ENCODE results near the gene TRIP10.

TRIP10 gene

DNA sequence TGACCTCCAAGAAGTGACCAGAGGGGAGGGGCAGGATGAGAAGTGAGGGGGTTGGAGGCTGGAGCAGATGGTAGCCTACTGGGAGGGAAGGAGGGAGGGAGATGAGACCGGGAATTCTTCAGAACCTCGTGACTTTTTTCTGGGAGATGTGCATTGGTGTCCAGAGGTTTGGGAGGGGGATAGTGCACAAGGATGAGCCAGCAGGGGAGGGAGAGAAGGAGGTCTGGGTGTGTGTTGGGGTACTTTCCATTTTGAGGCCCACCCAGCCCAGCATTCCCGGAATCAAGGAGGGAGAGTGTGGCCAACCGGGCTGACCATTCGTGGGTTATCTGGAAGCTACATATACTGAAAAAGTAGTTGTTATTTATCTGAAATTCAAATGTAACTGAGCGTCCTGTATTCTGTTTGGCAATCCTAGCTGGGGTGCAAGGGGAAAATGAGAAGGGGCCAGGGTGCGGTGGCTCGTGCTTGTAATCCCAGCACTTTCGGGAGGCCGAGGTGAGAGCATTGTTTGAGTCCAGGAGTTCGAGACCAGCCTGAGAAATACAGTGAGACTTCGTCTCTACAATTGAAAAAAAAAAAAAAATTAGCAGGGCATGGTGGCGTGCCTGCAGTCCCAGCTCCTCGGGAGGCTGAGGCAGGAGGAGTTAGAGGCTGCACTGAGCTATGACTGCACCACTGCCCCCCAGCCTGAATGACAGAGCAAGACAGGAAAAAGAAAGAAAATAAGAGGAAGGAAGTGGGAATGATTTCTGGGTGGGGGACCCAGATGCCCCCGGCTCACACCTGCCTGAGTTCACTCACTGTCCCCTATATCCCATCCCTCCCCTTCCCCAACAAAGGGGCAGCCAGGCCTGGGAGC, 14.6 kb upstream of the TRIP10 start:
- TF ChIP-seq, protein P1, sequence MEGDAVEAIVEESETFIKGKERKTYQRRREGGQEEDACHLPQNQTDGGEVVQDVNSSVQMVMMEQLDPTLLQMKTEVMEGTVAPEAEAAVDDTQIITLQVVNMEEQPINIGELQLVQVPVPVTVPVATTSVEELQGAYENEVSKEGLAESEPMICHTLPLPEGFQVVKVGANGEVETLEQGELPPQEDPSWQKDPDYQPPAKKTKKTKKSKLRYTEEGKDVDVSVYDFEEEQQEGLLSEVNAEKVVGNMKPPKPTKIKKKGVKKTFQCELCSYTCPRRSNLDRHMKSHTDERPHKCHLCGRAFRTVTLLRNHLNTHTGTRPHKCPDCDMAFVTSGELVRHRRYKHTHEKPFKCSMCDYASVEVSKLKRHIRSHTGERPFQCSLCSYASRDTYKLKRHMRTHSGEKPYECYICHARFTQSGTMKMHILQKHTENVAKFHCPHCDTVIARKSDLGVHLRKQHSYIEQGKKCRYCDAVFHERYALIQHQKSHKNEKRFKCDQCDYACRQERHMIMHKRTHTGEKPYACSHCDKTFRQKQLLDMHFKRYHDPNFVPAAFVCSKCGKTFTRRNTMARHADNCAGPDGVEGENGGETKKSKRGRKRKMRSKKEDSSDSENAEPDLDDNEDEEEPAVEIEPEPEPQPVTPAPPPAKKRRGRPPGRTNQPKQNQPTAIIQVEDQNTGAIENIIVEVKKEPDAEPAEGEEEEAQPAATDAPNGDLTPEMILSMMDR (IDR thresholded peaks at IDR 0.05; ENCODE audit: control insufficient read depth, extremely low read depth, insufficient read depth) = no peak
- no peak for DNase-seq (ENCODE audit: low read depth)
- H3K4me3 ChIP-seq (ENCODE audit: low read depth, low read length) = no peak overlapping the region

DNA sequence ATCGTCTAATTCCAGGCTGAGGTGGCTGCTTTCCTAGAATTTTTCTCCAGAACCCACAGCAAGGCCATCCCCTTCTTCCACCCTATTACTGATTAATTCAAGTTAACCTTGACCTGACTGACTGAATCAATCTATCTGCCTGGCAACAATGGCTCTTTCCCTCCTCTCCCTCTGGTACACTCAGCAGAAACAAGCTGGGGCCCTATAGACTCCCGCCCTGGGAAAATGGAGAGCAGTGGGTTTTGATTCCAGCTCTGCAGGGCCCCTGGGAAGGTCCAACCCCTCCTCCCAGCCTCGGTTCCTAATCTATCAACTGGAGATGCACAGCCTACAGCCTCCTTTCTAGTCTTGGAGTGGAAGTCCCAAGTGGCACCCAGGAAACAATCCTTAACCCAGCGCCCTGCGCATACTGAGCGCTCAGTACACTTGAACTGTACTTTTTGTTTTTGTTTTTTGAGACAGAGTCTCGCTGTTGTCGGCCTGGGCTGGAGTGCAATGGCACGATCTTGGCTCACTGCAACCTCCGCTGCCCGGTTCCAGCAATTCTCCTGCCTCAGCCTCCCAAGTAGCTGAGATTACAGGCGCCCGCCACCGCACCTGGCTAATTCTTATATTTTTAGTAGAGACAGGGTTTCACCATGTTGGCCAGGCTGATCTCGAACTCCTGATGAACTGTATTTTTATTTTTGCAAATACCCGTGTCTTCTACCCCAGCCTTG, 13.8 kb upstream of the TRIP10 start:
- no peak for DNase-seq (ENCODE audit: low read depth)
- no peak overlapping the region for H3K4me3 ChIP-seq (ENCODE audit: low read depth, low read length)
- TF ChIP-seq, protein P1 (IDR thresholded peaks at IDR 0.05; ENCODE audit: control insufficient read depth, extremely low read depth, insufficient read depth) = no peak

DNA sequence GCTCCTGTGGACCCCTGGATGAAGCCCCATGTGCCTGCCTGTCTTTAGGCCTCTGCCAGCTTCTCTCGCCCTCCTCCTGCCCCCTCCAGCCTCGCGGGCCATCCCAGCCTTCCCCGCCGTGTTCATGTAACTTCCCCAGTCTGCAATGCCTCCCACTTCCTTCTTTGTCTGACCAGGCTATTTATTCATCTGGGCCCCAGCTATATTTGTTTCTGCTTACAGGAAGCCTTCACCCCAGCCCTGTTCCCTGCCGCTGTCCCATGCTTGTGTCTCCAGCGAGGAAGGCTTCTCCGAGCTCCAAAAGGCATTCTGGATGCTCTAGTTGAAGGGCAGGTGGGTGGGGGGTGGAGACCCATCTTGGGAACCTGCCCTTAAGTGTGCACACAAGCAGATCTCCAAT, 11.1 kb upstream of the TRIP10 start:
- TF ChIP-seq, protein P1 (IDR thresholded peaks at IDR 0.05; ENCODE audit: control insufficient read depth, extremely low read depth, insufficient read depth) = no peak
- DNase-seq (ENCODE audit: low read depth) = no peak
- H3K4me3 ChIP-seq (ENCODE audit: low read depth, low read length) = no peak overlapping the region

DNA sequence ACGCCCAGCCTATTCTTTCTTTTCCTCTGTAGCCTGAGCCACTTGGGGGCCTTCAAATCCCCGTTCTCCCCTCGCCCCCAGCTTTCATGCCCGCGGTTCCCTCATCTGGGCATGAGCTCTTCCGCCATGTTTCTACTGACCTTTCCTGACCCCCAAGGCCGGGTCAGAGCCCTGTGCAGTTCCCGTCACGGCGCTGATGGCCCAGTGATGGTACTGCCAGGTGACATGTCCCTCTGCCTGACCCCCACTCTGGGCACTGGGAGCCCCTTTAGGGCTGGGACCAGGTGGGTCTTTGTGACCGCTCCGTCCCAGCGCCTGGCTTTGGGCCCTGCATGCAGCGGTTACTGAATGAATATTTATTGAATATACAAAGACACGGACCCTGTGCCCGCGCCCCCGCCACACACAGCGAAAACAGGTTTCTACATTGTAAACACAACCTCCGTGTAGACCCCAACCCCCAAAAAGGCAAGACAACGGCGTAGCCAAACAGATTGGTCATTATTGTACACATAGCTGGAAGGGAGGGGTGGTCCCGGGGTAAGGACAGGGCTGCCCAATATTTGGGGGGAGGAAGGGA, 9.8 kb upstream of the TRIP10 start:
- no peak for DNase-seq (ENCODE audit: low read depth)
- TF ChIP-seq, protein P1 (IDR thresholded peaks at IDR 0.05; ENCODE audit: control insufficient read depth, extremely low read depth, insufficient read depth) = no peak
- H3K4me3 ChIP-seq (ENCODE audit: low read depth, low read length) = no peak overlapping the region

DNA sequence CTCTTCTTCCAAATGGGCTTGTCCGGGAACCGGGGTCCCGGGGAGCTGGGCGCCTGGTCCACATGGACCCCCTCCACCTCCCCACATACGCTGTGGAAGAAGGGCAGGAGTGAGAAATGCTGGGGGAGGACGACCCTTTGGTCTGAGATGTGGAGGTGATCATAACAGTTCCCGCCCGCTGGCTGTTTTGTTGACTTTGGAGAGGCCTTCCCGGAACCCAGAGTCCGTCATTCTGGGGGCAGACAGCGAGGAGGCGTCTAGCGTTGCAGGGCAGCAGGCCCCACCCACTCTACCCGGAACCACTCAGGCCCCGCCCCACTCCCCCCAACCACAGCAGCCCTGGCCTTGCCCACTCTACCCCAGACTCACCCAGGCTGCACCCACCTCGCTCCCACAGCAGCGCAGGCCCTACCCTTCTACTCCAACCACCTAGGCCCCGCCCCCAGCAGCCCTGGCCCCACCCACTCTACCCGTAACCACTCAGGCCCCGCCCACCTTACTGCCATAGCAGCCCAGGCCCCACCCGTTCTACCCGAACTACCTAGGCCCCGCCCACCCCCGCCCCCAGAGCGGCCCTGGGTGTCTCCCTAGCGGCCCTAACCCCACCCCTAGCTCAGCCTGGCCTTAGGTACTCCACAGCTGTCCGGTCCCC, 9.2 kb upstream of the TRIP10 start:
- H3K4me3 ChIP-seq (ENCODE audit: low read depth, low read length) = no peak overlapping the region
- TF ChIP-seq, protein P1 (IDR thresholded peaks at IDR 0.05; ENCODE audit: control insufficient read depth, extremely low read depth, insufficient read depth) = no peak
- DNase-seq (ENCODE audit: low read depth) = no peak

DNA sequence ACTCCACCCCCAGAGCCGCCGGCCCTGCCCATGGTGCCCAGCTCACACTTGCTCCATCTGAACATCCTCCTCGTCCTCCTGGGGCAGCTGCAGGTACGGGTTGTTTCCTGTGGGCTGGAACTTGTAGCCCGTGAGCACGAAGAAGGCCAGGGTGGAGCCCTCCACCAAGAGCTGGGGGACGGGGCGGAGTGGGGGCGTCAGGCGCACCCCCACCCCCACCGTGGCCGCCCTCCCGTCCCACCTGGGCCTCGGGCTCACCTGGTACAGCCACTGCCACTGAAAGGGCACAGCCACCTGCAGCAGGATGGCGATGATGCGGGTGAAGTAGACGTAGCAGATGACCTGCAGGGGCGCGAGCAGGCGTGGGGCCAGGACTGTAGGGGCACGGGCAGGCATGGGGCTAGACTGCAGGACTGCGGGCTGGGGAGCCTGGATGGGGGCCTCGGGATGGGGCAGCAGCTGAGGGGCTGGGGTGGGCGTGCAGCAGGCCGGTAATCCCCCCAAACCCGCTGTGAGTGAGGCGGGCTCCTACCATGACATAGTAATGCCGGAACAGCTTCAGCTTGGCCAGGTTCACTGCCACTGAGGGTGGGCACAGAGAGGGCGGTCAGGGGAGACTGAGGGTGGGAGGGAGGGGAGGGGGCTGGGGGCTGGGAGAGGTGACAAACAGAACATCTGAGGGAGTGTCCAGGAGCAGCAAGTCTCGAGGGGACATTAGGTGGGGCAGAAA, 8.4 kb upstream of the TRIP10 start:
- TF ChIP-seq, protein P1 (IDR thresholded peaks at IDR 0.05; ENCODE audit: control insufficient read depth, extremely low read depth, insufficient read depth) = no peak
- no peak for DNase-seq (ENCODE audit: low read depth)
- H3K4me3 ChIP-seq (ENCODE audit: low read depth, low read length) = no peak overlapping the region
